ENCODE measurements around the gene BEND7. TPM values are rescaled to one million over a fixed set of nuclear protein-coding genes. Genes with fewer than 3 reads are reported as not detected.
"Not testable (repeated sequence)": the region's sequence is repeated elsewhere in the genome, so short reads cannot be mapped to it uniquely, and the experiment has no call there.

The BEND7 gene
- total RNA-seq, 1 donor from 2014 or later = 21.1 TPM

- no peak overlapping the region for H3K4me3 ChIP-seq (ENCODE audit: insufficient read depth, low read depth, low read length)
- Mint-ChIP-seq H3K4me1 (ENCODE audit: low read depth, unreplicated experiment) (peaks cover 1% of the 10 kb centered on the region), H3K36me3 (ENCODE audit: low read depth, unreplicated experiment) (no peaks in the 10 kb centered on the region), H3K27me3 (ENCODE audit: low read depth, unreplicated experiment) (no peaks in the 10 kb centered on the region), H3K27ac (ENCODE audit: unreplicated experiment) (no peak overlapping the region), H3K9me3 (ENCODE audit: unreplicated experiment) (peaks cover 4% of the 10 kb centered on the region), H3K4me3 (ENCODE audit: unreplicated experiment) (no peak overlapping the region)
- no peak overlapping the region for H3K27ac ChIP-seq (ENCODE audit: low read depth, low read length)
- no peak for DNase-seq (ENCODE audit: low read depth)
- H3K9ac ChIP-seq (ENCODE audit: low read length) = no peak overlapping the region
- H3K9me3 ChIP-seq (ENCODE audit: insufficient read depth, low read depth, low read length) = no peaks in the 10 kb centered on the region
- no peaks in the 10 kb centered on the region for H3K27me3 ChIP-seq (ENCODE audit: insufficient read depth, low read length)
- H3K36me3 ChIP-seq (ENCODE audit: insufficient read depth, low read length) = no peaks in the 10 kb centered on the region
- FAIRE-seq = no peak
- no peak overlapping the region for H2AFZ ChIP-seq (ENCODE audit: low read depth, low read length)
- no peaks in the 10 kb centered on the region for H4K20me1 ChIP-seq (ENCODE audit: insufficient read depth, low read length)
- H3K4me2 ChIP-seq (ENCODE audit: low read length) = no peak overlapping the region
- TF ChIP-seq CTCF (IDR thresholded peaks at IDR 0.05; ENCODE audit: insufficient read depth, low read depth, low read length) (no peak), EZH2 (IDR thresholded peaks at IDR 0.05; ENCODE audit: insufficient read depth, low read length) (no peak)
- H3K79me2 ChIP-seq (ENCODE audit: insufficient read depth, low read length) = no peaks in the 10 kb centered on the region
- H3K4me1 ChIP-seq (ENCODE audit: insufficient read depth, low read length) = no peaks in the 10 kb centered on the region
Measured at GRCh38 chr10:13404305-13404759, 124.5 kb downstream of the BEND7 start.

GRCh38 chr10:13403426-13403825 lies 125.4 kb downstream of the BEND7 start:
- not testable (repeated sequence) for H3K4me1 ChIP-seq (ENCODE audit: insufficient read depth, low read length); H3K36me3 Mint-ChIP-seq (ENCODE audit: low read depth, unreplicated experiment); H3K79me2 ChIP-seq (ENCODE audit: insufficient read depth, low read length); H3K9ac ChIP-seq (ENCODE audit: low read length); H3K27me3 Mint-ChIP-seq (ENCODE audit: low read depth, unreplicated experiment); H3K9me3 Mint-ChIP-seq (ENCODE audit: unreplicated experiment); H2AFZ ChIP-seq (ENCODE audit: low read depth, low read length); H3K36me3 ChIP-seq (ENCODE audit: insufficient read depth, low read length); H3K27ac Mint-ChIP-seq (ENCODE audit: unreplicated experiment); H3K27me3 ChIP-seq (ENCODE audit: insufficient read depth, low read length); H3K4me3 ChIP-seq (ENCODE audit: insufficient read depth, low read depth, low read length); FAIRE-seq; H3K9me3 ChIP-seq (ENCODE audit: insufficient read depth, low read depth, low read length); H3K4me3 Mint-ChIP-seq (ENCODE audit: unreplicated experiment); H3K27ac ChIP-seq (ENCODE audit: low read depth, low read length); DNase-seq (ENCODE audit: low read depth); H3K4me1 Mint-ChIP-seq (ENCODE audit: low read depth, unreplicated experiment); H4K20me1 ChIP-seq (ENCODE audit: insufficient read depth, low read length); H3K4me2 ChIP-seq (ENCODE audit: low read length)

GRCh38 chr10:13402021-13402420 lies 126.8 kb downstream of the BEND7 start:
- H2AFZ ChIP-seq (ENCODE audit: low read depth, low read length) = no peak overlapping the region
- peaks cover 4% of the 10 kb centered on the region for H3K9me3 Mint-ChIP-seq (ENCODE audit: unreplicated experiment)
- no peaks in the 10 kb centered on the region for H3K79me2 ChIP-seq (ENCODE audit: insufficient read depth, low read length)
- H3K27ac Mint-ChIP-seq (ENCODE audit: unreplicated experiment) = no peak overlapping the region
- no peaks in the 10 kb centered on the region for H4K20me1 ChIP-seq (ENCODE audit: insufficient read depth, low read length)
- no peaks in the 10 kb centered on the region for H3K27me3 ChIP-seq (ENCODE audit: insufficient read depth, low read length)
- H3K27me3 Mint-ChIP-seq (ENCODE audit: low read depth, unreplicated experiment) = peaks cover 1% of the 10 kb centered on the region
- H3K9ac ChIP-seq (ENCODE audit: low read length) = no peak overlapping the region
- no peaks in the 10 kb centered on the region for H3K9me3 ChIP-seq (ENCODE audit: insufficient read depth, low read depth, low read length)
- no peak overlapping the region for H3K27ac ChIP-seq (ENCODE audit: low read depth, low read length)
- H3K4me2 ChIP-seq (ENCODE audit: low read length) = no peak overlapping the region
- H3K4me3 Mint-ChIP-seq (ENCODE audit: unreplicated experiment) = no peak overlapping the region
- FAIRE-seq = no peak
- DNase-seq (ENCODE audit: low read depth) = no peak
- H3K4me1 ChIP-seq (ENCODE audit: insufficient read depth, low read length) = no peaks in the 10 kb centered on the region
- H3K36me3 Mint-ChIP-seq (ENCODE audit: low read depth, unreplicated experiment) = no peaks in the 10 kb centered on the region
- no peaks in the 10 kb centered on the region for H3K36me3 ChIP-seq (ENCODE audit: insufficient read depth, low read length)
- peaks cover 1% of the 10 kb centered on the region for H3K4me1 Mint-ChIP-seq (ENCODE audit: low read depth, unreplicated experiment)
- H3K4me3 ChIP-seq (ENCODE audit: insufficient read depth, low read depth, low read length) = no peak overlapping the region
- TF ChIP-seq EZH2 (IDR thresholded peaks at IDR 0.05; ENCODE audit: insufficient read depth, low read length) (no peak), CTCF (IDR thresholded peaks at IDR 0.05; ENCODE audit: insufficient read depth, low read depth, low read length) (no peak)

Data from astrocyte (in vitro differentiated cells and primary cell).